ENCODE measurements around the gene NUTM2G.
"Not testable (repeated sequence)": the region's sequence is repeated elsewhere in the genome, so short reads cannot be mapped to it uniquely, and the experiment has no call there.

- TF ChIP-seq YY1 (IDR thresholded peaks at IDR 0.05; ENCODE audit: insufficient read depth, insufficient read length); ZNF274 (IDR thresholded peaks at IDR 0.05; ENCODE audit: low read depth, low read length): not testable (repeated sequence)
Measured at GRCh38 chr9:96918550-96918949, 10.1 kb upstream of the NUTM2G start.
